ENCODE results near the gene FAM222A.

FAM222A gene

GRCh38 chr12:109720152-109720856 is 6.7 kb downstream of the FAM222A start:
- DNase-seq, result no peak
- in situ Hi-C loops (cut with HindIII; ENCODE audit: low pct_ligation_motif_present, low pct_unique_long_range_greater_than_20kb, low sequenced_read_pairs), result no loop called here

DNA sequence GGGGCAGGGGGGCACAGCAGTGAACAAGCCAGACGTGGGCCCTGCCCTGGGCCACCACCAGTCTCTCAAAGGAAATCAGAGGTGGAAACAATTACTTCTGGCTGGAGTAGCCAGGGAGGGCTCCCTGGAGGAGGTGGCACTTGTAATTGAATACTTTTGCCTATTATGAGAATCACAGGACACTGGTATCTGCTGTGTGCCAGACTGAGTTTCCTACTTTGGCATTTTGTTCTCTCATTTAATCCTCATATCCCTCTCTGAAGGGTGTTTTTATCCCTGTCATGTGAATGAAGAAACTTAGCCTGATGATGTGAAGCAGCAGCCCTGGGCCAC is 7.2 kb downstream of the FAM222A start:
- DNase-seq, result no peak
- in situ Hi-C loops (cut with HindIII; ENCODE audit: low pct_ligation_motif_present, low pct_unique_long_range_greater_than_20kb, low sequenced_read_pairs), result no loop called here

GRCh38 chr12:109721276-109721675 is 7.7 kb downstream of the FAM222A start:
- no peak for DNase-seq
- in situ Hi-C loops (cut with HindIII; ENCODE audit: low pct_ligation_motif_present, low pct_unique_long_range_greater_than_20kb, low sequenced_read_pairs), result no loop called here

- in situ Hi-C loops (cut with HindIII; ENCODE audit: low pct_ligation_motif_present, low pct_unique_long_range_greater_than_20kb, low sequenced_read_pairs), result no loop called here
- DNase-seq, result no peak
Measured at GRCh38 chr12:109722022-109722720, 8.5 kb downstream of the FAM222A start.

- DNase-seq, result no peak
- in situ Hi-C loops (cut with HindIII; ENCODE audit: low pct_ligation_motif_present, low pct_unique_long_range_greater_than_20kb, low sequenced_read_pairs), result no loop called here
Measured at GRCh38 chr12:109722721-109723094, 9.1 kb downstream of the FAM222A start.

DNA sequence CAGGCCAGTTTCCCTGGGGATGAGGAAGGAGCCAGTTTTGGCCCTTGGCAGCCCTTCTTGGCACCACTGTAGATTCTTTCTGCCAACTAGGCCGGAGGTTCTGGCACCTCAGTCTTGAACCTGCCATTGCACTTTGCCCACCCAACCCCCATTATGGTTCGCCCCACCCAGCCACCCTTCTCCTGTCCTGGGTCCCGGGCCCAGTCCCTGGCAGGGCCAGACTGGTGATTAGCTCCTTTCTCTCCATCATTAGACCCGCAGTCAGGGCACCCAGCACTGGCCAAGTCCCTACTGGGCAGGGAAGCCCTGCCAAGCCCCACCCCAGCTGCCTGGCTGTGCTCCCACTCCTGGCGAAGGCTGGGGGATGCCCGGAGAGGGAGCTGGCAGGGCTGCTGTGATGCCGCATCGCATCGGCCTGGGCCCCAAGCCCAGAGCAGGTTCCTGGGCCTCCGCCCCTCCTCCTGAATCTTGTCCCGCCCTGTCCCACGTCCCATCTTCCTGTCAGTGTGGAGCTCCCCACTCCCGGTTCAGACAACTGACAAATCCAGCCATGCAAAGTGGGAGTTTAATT is 9.8 kb downstream of the FAM222A start:
- no peak for DNase-seq
- in situ Hi-C loops (cut with HindIII; ENCODE audit: low pct_ligation_motif_present, low pct_unique_long_range_greater_than_20kb, low sequenced_read_pairs), result no loop called here

- no peak for DNase-seq
- in situ Hi-C loops (cut with HindIII; ENCODE audit: low pct_ligation_motif_present, low pct_unique_long_range_greater_than_20kb, low sequenced_read_pairs), result no loop called here
Measured at GRCh38 chr12:109724321-109724892, 10.8 kb downstream of the FAM222A start.

DNA sequence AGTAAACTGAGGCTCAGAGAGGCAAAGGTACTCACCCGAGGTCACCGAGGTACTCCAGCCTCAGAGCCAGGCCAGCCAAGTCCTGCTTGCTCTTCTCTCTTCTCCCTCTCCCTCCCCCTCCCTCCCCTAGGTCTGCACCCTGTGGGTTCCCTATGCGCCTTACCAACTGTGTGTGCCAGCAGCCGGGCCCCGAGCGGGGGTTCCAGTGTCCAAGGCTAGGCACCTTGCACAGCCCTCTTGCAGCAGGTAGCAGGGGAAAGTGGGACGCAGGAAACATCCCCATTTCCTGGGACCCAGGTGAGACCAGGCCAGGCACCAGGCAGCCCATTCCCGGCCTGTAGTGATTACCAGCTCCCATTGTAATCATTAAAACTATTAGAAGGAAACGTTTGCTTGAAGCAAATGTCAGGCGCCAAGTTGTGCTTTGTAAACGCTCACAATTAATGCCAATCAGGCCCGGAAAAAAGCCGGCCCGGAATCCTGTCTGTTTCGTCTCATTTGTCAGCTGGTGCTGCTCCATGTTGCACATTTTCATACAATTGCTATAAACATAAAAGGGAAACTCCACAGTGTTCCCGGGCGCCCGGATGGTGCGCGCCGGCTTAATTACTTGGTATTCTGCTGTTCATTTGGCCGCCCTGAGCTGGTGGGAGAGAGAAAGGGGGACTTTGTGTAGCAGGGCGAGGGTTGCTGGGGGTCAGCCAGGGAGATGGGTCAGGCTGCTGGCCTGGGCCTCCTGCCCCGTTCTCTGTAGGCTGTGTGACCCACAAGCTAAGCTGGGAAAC is 11.9 kb downstream of the FAM222A start:
- in situ Hi-C loops (cut with HindIII; ENCODE audit: low pct_ligation_motif_present, low pct_unique_long_range_greater_than_20kb, low sequenced_read_pairs), result no loop called here
- DNase-seq, result no peak

GRCh38 chr12:109726106-109726497 is 12.5 kb downstream of the FAM222A start:
- in situ Hi-C loops (cut with HindIII; ENCODE audit: low pct_ligation_motif_present, low pct_unique_long_range_greater_than_20kb, low sequenced_read_pairs), result no loop called here
- DNase-seq, result no peak

DNA sequence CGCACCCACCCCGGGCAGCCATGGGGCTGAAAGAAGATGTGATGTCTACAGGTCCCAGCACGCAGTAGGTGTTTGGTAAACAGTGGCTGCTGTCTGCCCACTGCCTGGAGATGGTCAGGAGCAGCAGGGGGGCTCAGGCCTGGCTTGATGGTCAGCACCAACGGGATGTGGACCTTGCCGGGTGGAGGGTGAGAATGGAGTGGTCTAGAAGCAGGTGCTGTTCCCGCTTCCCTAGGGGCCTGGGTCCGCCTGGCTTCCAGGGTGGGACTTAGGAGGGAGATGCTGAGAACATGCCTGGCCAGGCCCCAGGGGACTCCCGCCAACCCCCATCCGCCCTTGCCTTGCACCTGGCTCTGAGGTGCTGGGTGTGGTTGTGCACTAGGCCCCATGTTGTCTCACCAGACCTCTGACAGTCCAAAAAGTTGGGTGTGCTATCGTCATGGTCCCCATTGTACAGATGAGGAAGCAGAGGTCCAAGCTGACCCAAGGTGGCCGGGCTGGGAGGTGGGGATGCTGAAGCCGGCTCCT is 12.9 kb downstream of the FAM222A start:
- in situ Hi-C loops (cut with HindIII; ENCODE audit: low pct_ligation_motif_present, low pct_unique_long_range_greater_than_20kb, low sequenced_read_pairs), result no loop called here
- no peak for DNase-seq

DNA sequence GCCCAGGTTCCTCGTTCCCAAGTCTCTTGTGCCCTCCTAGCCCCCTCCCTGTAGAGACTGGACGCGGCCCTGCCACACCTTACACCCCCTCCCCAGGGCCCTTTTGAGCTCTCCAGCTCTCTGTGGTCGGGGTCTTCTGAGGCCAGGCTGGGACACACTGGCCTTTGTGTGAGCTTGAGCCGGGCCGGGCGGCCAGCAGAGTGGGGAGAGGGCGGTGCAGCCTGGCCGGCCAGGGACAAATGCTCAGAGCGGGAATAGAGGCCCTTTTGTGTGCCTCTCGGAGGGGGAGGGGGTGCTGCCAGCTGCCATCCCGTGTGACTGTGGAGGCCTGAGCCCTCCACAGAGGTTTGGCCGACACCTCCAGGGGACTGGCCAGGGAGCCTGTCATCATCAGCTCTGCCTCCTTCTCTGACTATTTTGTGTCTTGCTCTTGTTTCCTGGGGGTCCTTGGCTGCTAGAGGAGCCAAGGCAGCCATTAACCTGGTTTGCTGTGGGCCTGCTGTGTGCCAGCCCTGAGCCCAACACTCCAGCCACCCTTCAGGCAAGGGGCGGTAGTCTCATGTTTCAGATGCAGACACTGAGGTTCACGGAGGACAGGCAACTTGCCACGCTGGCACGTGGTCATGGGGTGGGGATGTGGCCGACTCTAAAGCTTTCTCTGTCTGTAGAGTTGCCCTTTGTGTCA is 13.6 kb downstream of the FAM222A start:
- no peak for DNase-seq
- in situ Hi-C loops (cut with HindIII; ENCODE audit: low pct_ligation_motif_present, low pct_unique_long_range_greater_than_20kb, low sequenced_read_pairs), result no loop called here

DNA sequence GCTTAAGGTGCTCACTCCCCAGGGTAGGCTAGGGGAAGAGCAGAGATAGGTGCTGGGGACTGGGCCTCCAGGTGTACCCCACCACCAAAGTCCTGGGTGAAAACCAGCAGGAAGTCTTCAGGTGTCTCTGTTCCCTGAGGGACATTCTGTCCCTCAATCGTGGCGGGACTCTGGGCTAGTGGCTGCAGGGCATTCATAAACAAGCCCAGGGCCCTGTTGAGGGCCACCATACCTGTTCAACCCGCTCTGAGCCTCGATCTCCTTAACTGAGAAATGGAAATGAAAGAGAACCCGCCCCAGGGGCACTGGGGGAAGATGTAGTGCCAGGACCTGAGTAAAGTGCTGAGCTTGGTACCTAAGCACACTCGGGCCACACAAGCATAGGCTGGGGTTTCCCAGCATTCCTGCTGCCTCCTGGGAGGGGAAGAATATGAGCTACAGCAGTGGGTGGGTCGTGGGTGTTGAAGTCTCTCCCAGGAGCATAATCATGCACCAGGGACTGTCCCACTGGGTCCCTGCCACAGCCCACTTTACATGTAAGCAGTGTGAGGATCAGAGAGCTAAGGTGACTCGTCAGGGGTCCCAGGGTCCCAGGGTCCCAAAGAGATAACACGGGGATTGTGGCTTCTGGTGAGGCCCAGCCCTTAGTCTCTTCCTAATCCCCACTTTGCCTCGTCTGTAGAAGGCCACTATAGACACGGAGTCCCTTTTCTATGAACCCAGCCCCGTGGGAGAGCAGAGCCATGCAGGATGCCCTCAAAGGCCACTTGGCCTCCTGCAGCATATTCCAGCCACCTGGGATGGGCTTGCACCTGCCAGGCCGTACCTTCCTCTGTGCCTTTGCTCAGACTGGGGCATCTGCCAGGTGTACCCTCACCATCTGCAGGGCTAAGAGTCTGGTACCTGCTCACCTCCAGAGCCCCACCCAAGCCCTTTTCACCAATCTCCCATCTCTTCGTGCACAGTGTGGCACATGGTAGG is 14.4 kb downstream of the FAM222A start:
- no peak for DNase-seq
- in situ Hi-C loops (cut with HindIII; ENCODE audit: low pct_ligation_motif_present, low pct_unique_long_range_greater_than_20kb, low sequenced_read_pairs), result no loop called here

DNA sequence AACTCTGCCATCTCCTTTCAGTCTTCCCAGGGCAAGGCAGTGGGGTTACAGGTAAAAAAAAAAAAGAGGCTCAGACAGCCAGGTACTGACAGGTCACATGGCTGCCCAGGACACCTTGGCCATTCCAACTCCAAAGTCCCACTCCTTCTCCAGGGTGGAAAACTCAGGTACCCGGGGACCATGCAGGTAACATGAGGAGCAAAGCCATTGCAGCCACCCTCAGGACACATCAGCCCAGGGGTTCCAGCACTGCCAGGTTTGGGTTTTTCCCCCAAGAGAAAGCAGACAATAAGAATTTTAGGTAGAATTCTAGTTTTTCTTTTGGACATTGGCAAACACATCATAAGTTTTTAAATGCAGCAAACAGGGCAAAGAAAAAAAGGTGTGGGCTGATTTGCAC is 15.3 kb downstream of the FAM222A start:
- no peak for DNase-seq
- in situ Hi-C loops (cut with HindIII; ENCODE audit: low pct_ligation_motif_present, low pct_unique_long_range_greater_than_20kb, low sequenced_read_pairs), result no loop called here

GRCh38 chr12:109729371-109729781 is 15.8 kb downstream of the FAM222A start:
- in situ Hi-C loops (cut with HindIII; ENCODE audit: low pct_ligation_motif_present, low pct_unique_long_range_greater_than_20kb, low sequenced_read_pairs), result no loop called here
- no peak for DNase-seq

DNA sequence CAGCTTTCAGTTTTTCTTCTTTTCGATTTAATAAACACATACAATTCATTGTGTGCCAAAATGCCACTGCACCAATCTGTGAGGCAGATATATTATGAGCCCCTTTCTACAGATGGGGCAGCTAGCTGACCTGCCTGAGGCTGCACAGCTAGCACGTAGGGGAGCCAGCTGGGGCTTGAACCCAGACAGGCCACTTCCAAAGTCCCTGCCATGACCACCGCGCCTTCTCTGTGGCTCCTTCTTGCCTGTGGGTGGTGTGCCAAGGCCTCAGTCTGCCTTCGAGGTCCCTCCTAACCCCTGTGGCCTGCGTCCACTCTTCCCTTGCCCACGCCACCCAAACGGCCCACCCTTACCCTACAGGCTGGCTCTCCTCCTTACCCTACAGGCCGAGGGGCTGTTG is 16.2 kb downstream of the FAM222A start:
- in situ Hi-C loops (cut with HindIII; ENCODE audit: low pct_ligation_motif_present, low pct_unique_long_range_greater_than_20kb, low sequenced_read_pairs), result no loop called here
- no peak for DNase-seq

- in situ Hi-C loops (cut with HindIII; ENCODE audit: low pct_ligation_motif_present, low pct_unique_long_range_greater_than_20kb, low sequenced_read_pairs), result no loop called here
- no peak for DNase-seq
Measured at GRCh38 chr12:109730306-109731145, 16.9 kb downstream of the FAM222A start.

Measured in ACHN (cell line).